Measurements from ENCODE around the gene GBE1.

The GBE1 gene

DNA sequence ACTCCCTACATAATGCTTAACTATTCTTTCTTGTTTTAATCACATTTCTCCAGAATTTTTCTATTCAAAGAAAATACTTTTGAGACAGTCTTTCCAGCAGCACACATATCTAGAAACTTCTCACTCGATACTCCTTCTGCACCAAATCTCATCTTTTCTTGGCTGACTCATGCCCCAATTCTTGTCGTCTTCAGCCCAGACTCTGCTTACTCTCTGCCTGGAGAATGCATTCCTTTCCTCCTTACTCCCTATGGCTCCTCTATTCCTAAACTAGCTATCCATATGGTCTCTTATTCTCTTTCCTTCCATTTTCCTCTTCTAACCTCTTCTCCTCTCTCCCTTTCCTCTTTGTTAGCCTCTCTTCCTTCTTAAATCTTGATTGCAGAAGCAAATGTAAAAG, 158.7 kb downstream of the GBE1 start:
- FAIRE-seq: no peak
- DNase-seq (ENCODE audit: insufficient read length, low spot score): no peak
- no peak for TF ChIP-seq POLR2AphosphoS5 (IDR thresholded peaks at IDR 0.05; ENCODE audit: low read depth, low read length)
- TF ChIP-seq PAX5 (IDR thresholded peaks at IDR 0.05; ENCODE audit: insufficient read depth, low read length, severe bottlenecking): no peak
- TF ChIP-seq POU2F2 (IDR thresholded peaks at IDR 0.05; ENCODE audit: low read depth, low read length): no peak
- no peak for TF ChIP-seq POLR2A (IDR thresholded peaks at IDR 0.05; ENCODE audit: low read depth, low read length)
- no peak for TF ChIP-seq SPI1 (IDR thresholded peaks at IDR 0.05; ENCODE audit: low read depth, low read length)
- no peak for TF ChIP-seq TAF1 (IDR thresholded peaks at IDR 0.05; ENCODE audit: low read depth, low read length)

DNA sequence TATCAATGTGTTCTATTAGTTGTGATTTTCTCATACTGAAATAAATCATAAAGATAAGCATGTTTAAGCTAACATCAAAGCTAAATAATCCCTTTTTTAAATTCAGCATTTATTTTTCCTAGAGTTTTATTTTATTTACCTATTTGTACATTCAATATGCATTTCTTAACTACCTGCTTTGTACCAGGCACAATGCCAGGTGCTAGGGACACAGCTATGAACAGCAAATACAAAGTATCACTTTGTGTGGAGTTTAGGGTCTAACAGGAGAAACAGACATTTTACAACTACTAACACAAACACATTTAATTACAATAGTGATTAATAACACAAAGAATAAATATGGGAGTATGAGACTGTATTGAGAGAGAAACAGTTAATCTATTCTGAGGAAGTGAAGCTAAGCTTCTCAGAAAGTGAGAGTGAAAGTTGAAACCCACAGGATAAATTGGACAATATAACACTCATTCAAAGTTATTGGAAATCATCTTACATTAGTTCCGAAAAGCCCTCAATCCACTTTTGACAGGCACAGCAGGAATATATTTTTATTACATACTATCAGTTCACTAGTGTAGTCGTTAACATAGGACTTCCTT, 159.6 kb downstream of the GBE1 start:
- FAIRE-seq: no peak
- no peak for DNase-seq (ENCODE audit: insufficient read length, low spot score)
- TF ChIP-seq TAF1 (IDR thresholded peaks at IDR 0.05; ENCODE audit: low read depth, low read length) (no peak), POLR2A (IDR thresholded peaks at IDR 0.05; ENCODE audit: low read depth, low read length) (no peak), SPI1 (IDR thresholded peaks at IDR 0.05; ENCODE audit: low read depth, low read length) (peak; percentile 57)

DNA sequence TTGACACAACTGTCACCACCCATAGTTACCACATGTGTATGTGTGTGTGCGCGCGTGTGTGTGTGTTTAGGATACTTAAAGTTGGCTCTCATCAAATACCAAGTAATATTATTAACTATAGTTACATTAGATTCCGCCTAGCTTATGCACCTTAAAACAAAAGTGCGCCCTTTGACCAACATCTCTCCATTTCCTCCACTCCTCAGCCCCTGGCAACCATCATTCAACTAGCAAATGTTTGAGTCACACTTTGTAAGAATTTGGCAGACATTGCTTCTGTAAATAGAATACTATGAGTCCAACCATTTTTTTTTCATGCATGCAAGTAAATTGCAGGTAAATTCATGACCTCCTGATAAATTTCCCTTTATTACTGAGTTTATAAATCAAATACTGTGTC, 169.3 kb downstream of the GBE1 start:
- DNase-seq (ENCODE audit: insufficient read length, low spot score): no peak
- TF ChIP-seq SPI1 (IDR thresholded peaks at IDR 0.05; ENCODE audit: low read depth, low read length): no peak
- no peak for TF ChIP-seq PAX5 (IDR thresholded peaks at IDR 0.05; ENCODE audit: insufficient read depth, low read length, severe bottlenecking)
- no peak for TF ChIP-seq POLR2A (IDR thresholded peaks at IDR 0.05; ENCODE audit: low read depth, low read length)
- no peak for FAIRE-seq

DNA sequence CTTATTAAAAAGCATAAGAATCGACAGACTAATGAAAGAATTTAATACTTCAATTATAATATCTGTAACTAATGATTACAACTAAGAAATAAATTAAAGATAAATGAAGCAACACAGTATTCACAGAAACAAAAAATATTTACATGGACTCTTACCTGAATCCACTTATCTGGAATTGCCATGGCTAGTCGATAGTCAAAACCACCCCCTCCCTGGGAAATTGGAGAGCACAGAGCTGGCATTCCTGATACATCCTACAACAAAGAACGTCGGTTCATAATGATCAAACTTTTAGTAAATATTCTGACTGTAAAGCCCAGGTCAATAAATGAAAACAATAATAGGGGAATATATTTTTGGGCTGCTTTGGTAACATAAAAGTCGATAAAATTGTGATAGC, 175.5 kb downstream of the GBE1 start:
- no peak for DNase-seq (ENCODE audit: insufficient read length, low spot score)
- no peak for FAIRE-seq
- TF ChIP-seq POLR2AphosphoS5 (IDR thresholded peaks at IDR 0.05; ENCODE audit: low read depth, low read length) (no peak), PAX5 (IDR thresholded peaks at IDR 0.05; ENCODE audit: insufficient read depth, low read length, severe bottlenecking) (no peak), POLR2A (IDR thresholded peaks at IDR 0.05; ENCODE audit: low read depth, low read length) (no peak), SPI1 (IDR thresholded peaks at IDR 0.05; ENCODE audit: low read depth, low read length) (no peak), POU2F2 (IDR thresholded peaks at IDR 0.05; ENCODE audit: low read depth, low read length) (no peak), TAF1 (IDR thresholded peaks at IDR 0.05; ENCODE audit: low read depth, low read length) (no peak)

DNA sequence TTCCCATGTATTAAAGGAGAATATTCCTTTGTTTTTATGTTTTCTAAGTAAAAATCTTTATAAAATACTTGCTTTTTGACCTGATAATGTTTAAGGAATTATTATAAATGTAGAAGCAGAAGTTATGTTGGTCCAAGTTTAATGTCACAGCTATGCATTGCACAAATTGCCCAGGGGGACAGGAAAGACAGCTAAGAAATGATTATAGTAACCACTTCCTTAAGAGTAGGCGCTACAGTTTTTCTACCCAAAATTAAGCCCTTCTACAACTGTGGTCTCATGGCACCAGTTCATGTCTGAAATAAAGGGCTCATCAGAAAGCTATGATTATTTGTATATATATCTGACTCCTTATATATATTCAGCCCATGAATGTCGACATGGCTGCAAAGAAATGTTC, 176.4 kb downstream of the GBE1 start:
- TF ChIP-seq PAX5 (IDR thresholded peaks at IDR 0.05; ENCODE audit: insufficient read depth, low read length, severe bottlenecking): no peak
- no peak for TF ChIP-seq SPI1 (IDR thresholded peaks at IDR 0.05; ENCODE audit: low read depth, low read length)
- TF ChIP-seq TAF1 (IDR thresholded peaks at IDR 0.05; ENCODE audit: low read depth, low read length): no peak
- TF ChIP-seq POU2F2 (IDR thresholded peaks at IDR 0.05; ENCODE audit: low read depth, low read length): no peak
- TF ChIP-seq POLR2AphosphoS5 (IDR thresholded peaks at IDR 0.05; ENCODE audit: low read depth, low read length): no peak
- no peak for TF ChIP-seq POLR2A (IDR thresholded peaks at IDR 0.05; ENCODE audit: low read depth, low read length)
- FAIRE-seq: no peak
- DNase-seq (ENCODE audit: insufficient read length, low spot score): no peak

DNA sequence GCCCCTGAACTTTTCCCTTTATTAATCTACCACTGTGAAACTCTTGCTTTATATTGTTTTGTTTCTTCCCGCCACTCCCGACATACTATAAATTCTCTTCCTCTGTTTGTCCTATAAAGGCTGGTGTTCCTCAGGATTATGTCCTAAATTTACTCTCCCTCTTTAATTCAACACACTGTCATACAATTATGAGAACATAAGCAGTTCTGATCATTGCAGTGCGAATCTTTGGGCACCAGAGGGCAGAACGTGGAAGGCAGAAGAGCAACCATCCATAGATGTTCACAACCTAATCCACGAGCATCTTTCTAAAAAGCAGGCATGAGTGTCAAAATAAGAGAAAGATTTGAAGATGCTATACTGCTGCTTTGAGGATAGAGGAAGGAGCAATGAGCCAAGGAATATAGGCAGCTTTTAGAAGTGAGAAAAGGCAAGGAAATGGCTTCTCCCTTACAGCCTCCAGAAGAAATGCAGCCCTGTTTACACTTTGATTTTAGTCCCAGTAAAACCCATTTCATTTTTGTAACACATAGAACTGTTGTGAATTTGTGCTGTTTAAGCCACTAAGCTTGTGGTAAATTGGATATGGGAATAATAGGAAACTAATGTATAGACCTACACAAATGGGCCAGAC, 179.4 kb downstream of the GBE1 start:
- no peak for TF ChIP-seq TAF1 (IDR thresholded peaks at IDR 0.05; ENCODE audit: low read depth, low read length)
- no peak for TF ChIP-seq POU2F2 (IDR thresholded peaks at IDR 0.05; ENCODE audit: low read depth, low read length)
- DNase-seq (ENCODE audit: insufficient read length, low spot score): no peak
- FAIRE-seq: peak; percentile 92

DNA sequence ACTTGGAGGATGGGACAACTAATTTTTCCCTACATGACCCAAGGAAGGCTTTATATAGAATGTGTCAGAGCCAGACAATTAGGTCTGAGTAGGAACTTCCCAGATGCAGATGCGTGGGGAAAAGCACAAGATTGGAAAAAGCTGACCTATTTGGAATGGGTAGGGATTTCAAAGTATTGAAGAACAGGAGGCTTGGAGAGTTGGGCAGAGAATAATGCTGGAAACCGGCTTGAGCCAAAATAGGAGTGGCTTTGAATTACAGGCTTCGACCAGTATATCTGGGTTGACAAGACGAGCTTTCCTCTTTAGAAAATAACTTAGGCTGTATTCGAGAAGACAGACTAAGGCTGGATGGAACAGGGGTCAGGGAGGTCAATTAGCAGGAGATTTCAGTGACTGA, 181.1 kb downstream of the GBE1 start:
- no peak for TF ChIP-seq TAF1 (IDR thresholded peaks at IDR 0.05; ENCODE audit: low read depth, low read length)
- no peak for TF ChIP-seq POLR2A (IDR thresholded peaks at IDR 0.05; ENCODE audit: low read depth, low read length)
- no peak for TF ChIP-seq PAX5 (IDR thresholded peaks at IDR 0.05; ENCODE audit: insufficient read depth, low read length, severe bottlenecking)
- TF ChIP-seq SPI1 (IDR thresholded peaks at IDR 0.05; ENCODE audit: low read depth, low read length): no peak
- no peak for FAIRE-seq
- no peak for DNase-seq (ENCODE audit: insufficient read length, low spot score)

DNA sequence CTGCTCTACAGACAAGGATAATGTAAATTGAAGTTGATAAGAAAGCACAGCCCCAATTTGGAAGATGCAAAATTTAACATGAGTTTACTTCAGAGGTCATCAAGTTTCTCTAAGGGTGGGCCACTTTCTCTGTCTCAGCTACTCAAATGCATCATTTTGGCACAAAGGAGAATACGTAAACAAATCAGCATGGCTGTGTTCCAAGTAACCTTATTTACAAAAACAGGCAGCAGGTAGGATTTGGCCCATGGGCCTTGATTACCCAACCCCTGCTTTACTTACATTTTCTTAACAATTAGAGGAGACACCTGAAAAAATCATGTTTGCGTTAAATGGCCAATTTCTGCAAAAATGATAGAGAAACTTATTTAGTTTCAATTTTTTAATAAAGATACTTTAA, 181.7 kb downstream of the GBE1 start:
- FAIRE-seq (no peak), DNase-seq (ENCODE audit: insufficient read length, low spot score) (no peak)
- TF ChIP-seq PAX5 (IDR thresholded peaks at IDR 0.05; ENCODE audit: insufficient read depth, low read length, severe bottlenecking) (no peak), POU2F2 (IDR thresholded peaks at IDR 0.05; ENCODE audit: low read depth, low read length) (no peak), POLR2AphosphoS5 (IDR thresholded peaks at IDR 0.05; ENCODE audit: low read depth, low read length) (no peak), POLR2A (IDR thresholded peaks at IDR 0.05; ENCODE audit: low read depth, low read length) (no peak), TAF1 (IDR thresholded peaks at IDR 0.05; ENCODE audit: low read depth, low read length) (no peak), SPI1 (IDR thresholded peaks at IDR 0.05; ENCODE audit: low read depth, low read length) (no peak)

DNA sequence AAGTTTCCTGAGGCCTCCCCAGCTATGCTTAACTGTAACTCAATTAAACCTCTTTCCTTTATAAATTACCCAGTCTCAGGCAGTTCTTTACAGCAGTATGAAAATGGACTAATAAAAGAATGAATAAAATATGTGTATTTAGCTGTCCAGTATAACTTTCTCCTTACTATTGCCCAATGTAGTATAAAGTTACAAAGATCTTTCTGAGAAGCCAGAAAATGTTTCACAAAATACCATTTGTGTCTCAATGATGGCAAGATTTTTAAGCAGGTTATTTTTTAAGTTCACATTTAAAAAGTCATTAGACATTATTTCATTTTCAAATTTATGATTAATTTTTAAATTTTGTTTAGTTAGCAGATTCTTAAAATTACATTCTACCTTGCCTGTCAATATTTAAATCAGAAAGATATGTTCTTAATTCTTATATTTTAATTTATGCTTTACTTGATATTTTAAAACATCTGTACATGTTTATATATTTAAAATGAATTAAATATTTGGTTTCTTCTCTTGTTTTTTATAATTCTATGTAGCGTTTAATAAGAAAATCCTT, 189.2 kb downstream of the GBE1 start:
- FAIRE-seq: no peak
- no peak for TF ChIP-seq PAX5 (IDR thresholded peaks at IDR 0.05; ENCODE audit: insufficient read depth, low read length, severe bottlenecking)
- TF ChIP-seq SPI1 (IDR thresholded peaks at IDR 0.05; ENCODE audit: low read depth, low read length): no peak
- TF ChIP-seq POLR2AphosphoS5 (IDR thresholded peaks at IDR 0.05; ENCODE audit: low read depth, low read length): no peak
- TF ChIP-seq TAF1 (IDR thresholded peaks at IDR 0.05; ENCODE audit: low read depth, low read length): no peak
- no peak for TF ChIP-seq POLR2A (IDR thresholded peaks at IDR 0.05; ENCODE audit: low read depth, low read length)
- no peak for TF ChIP-seq POU2F2 (IDR thresholded peaks at IDR 0.05; ENCODE audit: low read depth, low read length)
- no peak for DNase-seq (ENCODE audit: insufficient read length, low spot score)

DNA sequence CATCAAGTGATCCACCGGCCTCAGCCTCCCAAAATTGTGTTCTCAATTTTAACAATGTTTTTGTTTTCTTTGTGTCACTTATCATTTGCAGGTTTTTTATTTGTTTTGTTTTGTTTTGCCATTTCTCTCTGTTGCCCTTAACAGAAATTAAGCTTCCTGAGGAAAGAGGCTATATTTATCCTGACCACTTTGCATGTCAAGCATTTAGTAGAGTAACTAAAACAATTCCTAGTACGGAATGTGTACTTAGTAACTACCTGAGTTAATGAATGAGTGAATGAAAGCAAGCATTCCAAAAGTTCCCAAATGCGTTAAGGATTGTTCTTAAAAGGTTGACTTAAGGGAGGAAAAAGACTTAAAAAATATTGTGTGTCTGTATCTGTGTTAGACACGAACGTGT, 193.1 kb downstream of the GBE1 start:
- TF ChIP-seq TAF1 (IDR thresholded peaks at IDR 0.05; ENCODE audit: low read depth, low read length) (no peak), POLR2A (IDR thresholded peaks at IDR 0.05; ENCODE audit: low read depth, low read length) (no peak), PAX5 (IDR thresholded peaks at IDR 0.05; ENCODE audit: insufficient read depth, low read length, severe bottlenecking) (no peak), POLR2AphosphoS5 (IDR thresholded peaks at IDR 0.05; ENCODE audit: low read depth, low read length) (no peak), POU2F2 (IDR thresholded peaks at IDR 0.05; ENCODE audit: low read depth, low read length) (no peak), SPI1 (IDR thresholded peaks at IDR 0.05; ENCODE audit: low read depth, low read length) (no peak)
- FAIRE-seq (no peak), DNase-seq (ENCODE audit: insufficient read length, low spot score) (no peak)

All from GM12891 (cell line).